MM.1S (cell line): ENCODE data around the gene VAMP2.
A peak's percentile ranks its signal among the peaks of the same experiment; 100 is the strongest.

ENCODE experiments used
- DNase-seq: peaks from one replicate; pipeline ENCODE4 v3.0.0-alpha.2; 2015
- H2AFZ ChIP-seq: fragments of 300-600 bp; sonication (generic); 2 replicates; pipeline ENCODE4 v1.6.0; 2016; ENCODE audit warnings: antibody characterized with exemption, low read length
- H3F3A ChIP-seq: fragments of 300-600 bp; sonication (generic); 2 replicates; pipeline ENCODE4 v1.6.1; 2016; ENCODE audit warnings: mild to moderate bottlenecking, antibody characterized with exemption, low read length, moderate library complexity, mixed read lengths; ENCODE audit not compliant: insufficient read depth
- H3K27ac ChIP-seq: fragments of 300-600 bp; sonication (generic); 2 replicates; pipeline ENCODE4 v1.5.1; 2016; ENCODE audit warnings: mild to moderate bottlenecking, low read length
- H3K27me3 ChIP-seq: fragments of 300-600 bp; sonication (generic); replicated peaks from 2 replicates; pipeline ENCODE4 v1.6.0; 2016; ENCODE audit warnings: low read length; ENCODE audit not compliant: insufficient read depth
- H3K36me3 ChIP-seq: fragments of 300-600 bp; sonication (generic); replicated peaks from 2 replicates; pipeline ENCODE4 v1.6.1; 2016; ENCODE audit warnings: mild to moderate bottlenecking, low read length, mixed read lengths; ENCODE audit not compliant: insufficient read depth
- H3K4me1 ChIP-seq: fragments of 300-600 bp; sonication (generic); 2 replicates; pipeline ENCODE4 v1.6.1; 2016; ENCODE audit warnings: low read length, mixed read lengths
- H3K4me2 ChIP-seq: fragments of 300-600 bp; sonication (generic); 2 replicates; pipeline ENCODE4 v1.6.0; 2016; ENCODE audit warnings: low read depth, low read length
- H3K4me3 ChIP-seq: fragments of 300-600 bp; sonication (generic); 2 replicates; pipeline ENCODE4 v1.5.1; 2016; ENCODE audit warnings: low read length, mixed read lengths
- H3K79me2 ChIP-seq: fragments of 300-600 bp; sonication (generic); 2 replicates; pipeline ENCODE4 v1.6.1; 2016; ENCODE audit warnings: mixed run types, low read length, mixed read lengths
- H3K9ac ChIP-seq: fragments of 300-600 bp; sonication (generic); 2 replicates; pipeline ENCODE4 v1.6.1; 2016; ENCODE audit warnings: low read length, mixed read lengths
- H3K9me2 ChIP-seq: fragments of 300-600 bp; sonication (generic); replicated peaks from 2 replicates; pipeline ENCODE4 v1.6.1; 2016; ENCODE audit warnings: mild to moderate bottlenecking, low read length, mixed read lengths; ENCODE audit not compliant: insufficient read depth
- H3K9me3 ChIP-seq: fragments of 300-600 bp; sonication (generic); replicated peaks from 2 replicates; pipeline ENCODE4 v1.6.1; 2016; ENCODE audit warnings: mild to moderate bottlenecking, low read length, mixed read lengths; ENCODE audit not compliant: insufficient read depth
- H4K20me1 ChIP-seq: fragments of 300-600 bp; sonication (generic); 2 replicates; pipeline ENCODE4 v1.6.1; 2016; ENCODE audit warnings: mild to moderate bottlenecking, low read length, moderate library complexity, mixed read lengths; ENCODE audit not compliant: insufficient read depth
- CTCF ChIP-seq: fragments of 300-600 bp; sonication (generic); IDR thresholded peaks from 2 replicates; pipeline ENCODE4 v1.5.1; 2016; ENCODE audit warnings: antibody characterized with exemption, low read length, mixed read lengths
- EZH2 ChIP-seq: fragments of 300-600 bp; sonication (generic); optimal IDR thresholded peaks from 2 replicates; pipeline ENCODE3; 2017; ENCODE audit warnings: low read depth, mild to moderate bottlenecking, antibody characterized with exemption, low read length, mixed read lengths
- EZH2phosphoT487 ChIP-seq: fragments of 300-600 bp; sonication (generic); IDR thresholded peaks from 2 replicates; pipeline ENCODE4 v1.6.1; 2018; ENCODE audit warnings: antibody characterized with exemption, low read length

VAMP2 gene

GRCh38 chr17:8117980-8118768 is 44.6 kb downstream of the VAMP2 start, which contains the start of gene ALOXE3:
Gene ALOXE3 (minus strand): TSS chr17:8118514. CDS start chr17:8117990, 524 bp downstream.
- Histone ChIP-seq H3K4me2 (peak within 1 kb of the TSS; percentile 99), H3K27me3 (peaks cover 50% of the 10 kb centered on the region), H3K4me3 (peak within 1 kb of the TSS; percentile 85), H3K27ac (peak within 1 kb of the TSS; percentile 63; the same call in 1 of the 2 replicates), H3K9me3 (no peaks in the 10 kb centered on the region), H3K9ac (peak within 1 kb of the TSS; percentile 51; the same call in 1 of the 2 replicates), H3F3A (peaks cover 35% of the 10 kb centered on the region), H3K4me1 (no peaks in the 10 kb centered on the region), H3K9me2 (no peaks in the 10 kb centered on the region), H3K36me3 (no peaks in the 10 kb centered on the region), H4K20me1 (no peaks in the 10 kb centered on the region; the same call in 1 of the 2 replicates), H3K79me2 (no peaks in the 10 kb centered on the region), H2AFZ (peak within 1 kb of the TSS; percentile 85)
- no peak for TF ChIP-seq EZH2phosphoT487
- TF ChIP-seq CTCF, result no peak
- TF ChIP-seq EZH2, result no peak
- DNase-seq, result no peak

GRCh38 chr17:8117367-8117979 is 45.3 kb downstream of the VAMP2 start:
- Histone ChIP-seq H3K4me3 (peak overlapping the region; percentile 85), H3K9me2 (no peaks in the 10 kb centered on the region), H3K4me1 (no peaks in the 10 kb centered on the region), H3K79me2 (no peaks in the 10 kb centered on the region), H3K4me2 (peak overlapping the region; percentile 99), H2AFZ (peak overlapping the region; percentile 85; the same call in 1 of the 2 replicates), H3K9me3 (no peaks in the 10 kb centered on the region), H3F3A (peaks cover 28% of the 10 kb centered on the region), H3K36me3 (no peaks in the 10 kb centered on the region), H4K20me1 (no peaks in the 10 kb centered on the region; the same call in 1 of the 2 replicates), H3K27ac (no peak overlapping the region), H3K9ac (no peak overlapping the region), H3K27me3 (peaks cover 56% of the 10 kb centered on the region)
- no peak for TF ChIP-seq EZH2phosphoT487
- TF ChIP-seq EZH2, result no peak
- no peak for TF ChIP-seq CTCF
- no peak for DNase-seq

- Histone ChIP-seq H3K9ac (no peak overlapping the region), H3K36me3 (no peaks in the 10 kb centered on the region), H3K9me2 (no peaks in the 10 kb centered on the region), H3K4me3 (no peak overlapping the region), H4K20me1 (no peaks in the 10 kb centered on the region; the same call in 1 of the 2 replicates), H3K4me1 (no peaks in the 10 kb centered on the region), H3K79me2 (no peaks in the 10 kb centered on the region), H3K27ac (no peak overlapping the region), H2AFZ (no peak overlapping the region), H3K27me3 (peaks cover 63% of the 10 kb centered on the region), H3K9me3 (no peaks in the 10 kb centered on the region), H3F3A (peaks cover 28% of the 10 kb centered on the region), H3K4me2 (no peak overlapping the region)
- no peak for TF ChIP-seq EZH2
- TF ChIP-seq EZH2phosphoT487, result no peak
- no peak for TF ChIP-seq CTCF
- no peak for DNase-seq
Observed at GRCh38 chr17:8116776-8117175, 46.0 kb downstream of the VAMP2 start.
